DMS79 treated with DMSO at 0.1 percent for 48 hours (cell line): ENCODE results near the gene REEP5.
A peak's percentile ranks its signal among the peaks of the same experiment; 100 is the strongest.
"Not testable (repeated sequence)": the region's sequence is repeated elsewhere in the genome, so short reads cannot be mapped to it uniquely, and the experiment has no call there.

Source experiments
- DNase-seq: peaks from one replicate; lab custom pipeline; 2025; lab: John Stamatoyannopoulos, UW

Gene REEP5

GRCh38 chr5:112933105-112933504 lies 11.1 kb upstream of the REEP5 start:
- DNase-seq = no peak

GRCh38 chr5:112931473-112931872 lies 9.4 kb upstream of the REEP5 start:
- DNase-seq = no peak

GRCh38 chr5:112930082-112930344 lies 8.0 kb upstream of the REEP5 start:
- no peak for DNase-seq

DNA sequence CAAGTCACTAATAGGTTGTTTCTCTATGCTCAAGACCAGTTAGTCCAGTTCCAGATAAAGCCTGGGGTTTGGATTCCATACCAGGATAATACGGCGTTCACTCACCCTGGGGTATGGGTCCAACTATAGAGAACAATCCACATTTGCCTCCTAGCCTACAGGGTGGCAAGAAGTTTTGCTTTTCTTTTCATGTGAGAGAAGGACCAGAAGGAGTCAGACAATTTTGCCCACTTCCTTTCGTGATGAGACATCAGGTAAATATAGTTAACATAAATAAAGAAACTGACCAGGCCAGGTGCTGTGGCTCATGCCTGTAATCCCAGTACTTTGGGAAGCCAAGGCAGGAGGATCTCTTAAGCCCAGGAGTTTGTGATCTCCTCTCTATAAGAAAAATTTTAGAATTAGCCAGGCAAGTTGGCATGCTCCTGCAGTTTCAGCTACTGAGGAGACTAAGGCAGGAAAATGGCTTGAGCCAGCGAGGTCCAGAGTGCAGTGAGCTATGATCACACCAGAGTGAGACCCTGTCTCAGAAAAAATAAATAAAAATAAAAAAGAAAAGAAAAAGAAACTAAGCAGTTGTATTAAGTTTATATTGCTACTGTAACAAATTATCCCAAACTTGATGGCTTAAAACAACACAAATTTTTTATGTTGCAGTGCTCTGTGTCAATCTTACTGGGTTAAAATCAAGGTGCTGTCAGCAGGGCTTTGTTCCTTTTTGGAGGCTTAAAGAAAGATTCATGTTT lies 7.5 kb upstream of the REEP5 start:
- DNase-seq = no peak

- DNase-seq = no peak
Observed at GRCh38 chr5:112923988-112924387, 2.0 kb upstream of the REEP5 start.

DNA sequence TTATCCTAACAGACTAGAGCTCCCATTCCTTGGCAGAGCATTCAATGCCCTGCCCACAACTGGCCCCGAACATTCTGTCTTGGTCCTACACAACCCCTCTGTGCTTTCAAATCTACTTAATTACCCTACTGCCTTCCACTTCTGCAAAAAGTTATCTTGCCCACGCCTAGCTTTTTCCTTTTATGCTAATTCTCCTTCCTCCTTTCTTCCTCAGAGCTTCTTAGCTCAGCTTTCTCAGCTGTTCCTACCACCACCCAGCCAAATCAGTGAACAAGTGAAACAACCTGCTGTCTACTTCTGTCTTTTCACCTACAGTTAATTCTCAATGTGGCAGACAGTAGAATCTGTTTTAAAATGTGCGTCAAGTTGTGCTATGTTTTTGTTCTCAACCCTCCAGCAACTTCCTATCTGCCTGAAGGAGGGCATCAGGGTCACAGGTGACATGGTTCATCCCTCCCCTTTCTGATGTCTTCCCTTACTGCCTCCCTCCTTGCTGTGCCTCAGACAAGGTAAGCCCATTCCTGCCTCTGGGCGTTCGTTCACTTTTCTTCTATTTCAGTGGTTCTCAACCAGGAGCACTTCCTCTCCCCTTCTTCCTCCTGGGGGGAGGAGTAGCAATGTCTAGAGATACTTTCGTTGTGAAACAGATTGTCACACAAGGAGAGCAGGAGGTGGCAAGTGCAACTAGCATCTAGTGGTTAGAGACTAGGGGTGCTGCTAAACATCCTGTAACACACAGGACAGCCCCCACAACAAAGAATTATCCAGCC lies 1.3 kb upstream of the REEP5 start:
- DNase-seq = no peak

DNA sequence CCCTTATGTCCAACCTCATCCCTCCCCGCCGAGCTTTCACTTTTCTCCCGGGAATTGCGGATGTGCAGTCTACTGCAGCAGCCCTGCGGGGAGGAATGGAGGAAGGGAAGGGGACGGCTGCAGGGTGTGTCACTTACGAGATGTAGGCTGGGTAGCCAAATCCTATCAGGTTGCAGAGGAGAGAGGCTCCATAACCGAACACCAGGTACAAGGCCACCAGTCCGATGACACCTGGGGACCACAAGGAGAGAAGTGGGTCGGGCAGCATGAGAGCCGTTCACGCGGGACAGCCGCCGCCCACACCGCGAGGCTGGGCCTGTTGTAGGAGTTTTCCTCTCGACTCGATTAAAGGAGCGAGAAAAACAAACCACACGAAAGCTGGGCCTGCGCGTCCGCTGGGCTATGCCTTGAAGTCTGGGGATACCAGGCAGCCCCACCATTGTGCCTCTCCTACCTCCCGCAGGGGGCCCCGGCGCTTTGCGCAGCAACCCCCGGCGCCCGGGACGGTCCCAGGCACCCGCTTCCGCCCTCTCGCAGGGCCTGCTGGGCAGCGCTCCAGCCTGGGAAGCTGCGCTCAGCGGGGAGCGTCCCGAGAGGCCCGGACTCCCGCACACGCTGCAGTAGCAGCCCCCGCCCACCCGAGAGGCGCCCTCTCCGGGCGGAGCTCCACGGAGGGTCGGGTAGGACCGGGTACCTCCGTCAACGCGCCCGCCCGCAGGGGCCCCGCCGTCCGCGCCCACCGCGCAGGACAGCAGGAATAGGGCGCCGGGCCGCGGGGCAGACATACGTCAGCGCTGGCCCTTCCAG lies 798 bp downstream of the REEP5 start:
- DNase-seq = peak; percentile 39

- no peak for DNase-seq
Observed at GRCh38 chr5:112919972-112920371, 2.1 kb downstream of the REEP5 start.

GRCh38 chr5:112918679-112919078 lies 3.3 kb downstream of the REEP5 start:
- DNase-seq = peak; percentile 61

- DNase-seq = peak; percentile 35
Observed at GRCh38 chr5:112918136-112918535, 3.9 kb downstream of the REEP5 start.

DNA sequence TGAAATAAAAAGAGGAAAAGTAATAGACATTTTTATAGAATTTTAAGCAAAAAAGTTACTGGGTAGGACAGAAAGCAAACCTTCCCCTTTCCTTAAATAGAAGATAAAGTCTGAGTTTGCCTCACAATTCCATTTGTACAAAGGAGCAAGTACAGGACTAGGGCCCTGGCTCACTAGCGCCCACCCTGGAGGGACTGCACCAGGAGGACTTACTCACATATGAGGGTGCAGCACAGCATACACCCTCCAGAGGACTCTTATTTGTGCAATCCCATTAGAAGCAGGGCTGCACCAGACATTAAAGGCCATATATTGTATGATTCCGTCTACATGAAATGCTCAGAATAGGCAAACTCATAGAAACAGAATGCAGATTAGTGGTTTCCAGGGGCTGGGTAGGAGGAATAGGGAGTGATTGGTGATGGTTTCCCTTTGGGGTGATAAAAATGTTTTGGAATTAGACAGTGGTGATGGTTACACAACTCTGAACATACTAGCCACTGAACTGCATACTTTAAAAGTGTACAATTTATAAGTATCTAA lies 4.5 kb downstream of the REEP5 start:
- DNase-seq = no peak

- DNase-seq = no peak
Observed at GRCh38 chr5:112915831-112916230, 6.2 kb downstream of the REEP5 start.

- DNase-seq = no peak
Observed at GRCh38 chr5:112914584-112914983, 7.4 kb downstream of the REEP5 start.

- DNase-seq = no peak
Observed at GRCh38 chr5:112910529-112910928, 11.5 kb downstream of the REEP5 start.

DNA sequence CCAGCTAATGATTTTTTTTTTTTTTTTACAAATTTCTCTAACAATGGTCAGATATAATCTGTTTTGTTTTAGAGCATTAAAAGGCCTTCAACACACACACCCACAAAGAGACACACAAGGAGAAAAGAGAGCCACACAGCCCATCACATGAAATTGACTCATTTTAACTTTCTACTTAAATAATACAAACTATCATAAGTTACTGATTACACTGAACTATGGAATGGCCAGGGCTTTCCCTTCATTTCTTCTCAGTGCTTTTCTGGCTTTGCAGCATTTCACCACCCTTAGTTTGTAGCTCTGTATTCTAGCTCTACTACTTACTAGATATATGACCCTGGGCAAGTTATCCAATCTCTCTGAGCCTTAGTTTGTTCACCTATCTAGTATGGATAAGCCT lies 13.2 kb downstream of the REEP5 start:
- no peak for DNase-seq

- no peak for DNase-seq
Observed at GRCh38 chr5:112907166-112907631, 14.8 kb downstream of the REEP5 start.

DNA sequence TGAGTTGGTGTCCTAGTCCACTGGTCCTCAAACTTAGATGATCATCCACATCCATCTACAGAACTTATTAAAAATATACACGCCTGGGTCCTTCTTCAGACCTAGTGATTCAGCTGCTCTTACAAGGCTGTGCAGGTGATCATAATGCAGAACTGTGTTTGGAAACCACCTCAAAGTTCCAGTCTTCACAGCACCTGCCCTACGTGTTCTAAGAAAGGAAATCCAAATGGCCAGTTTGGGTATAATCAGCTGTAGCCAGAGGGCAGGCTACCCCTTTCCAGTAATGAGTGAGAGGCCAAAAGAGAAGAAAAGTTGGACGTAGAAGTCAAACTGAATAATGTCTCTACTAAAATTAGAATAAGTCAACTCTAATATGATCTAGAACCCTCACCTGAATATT lies 15.4 kb downstream of the REEP5 start:
- no peak for DNase-seq

GRCh38 chr5:112904996-112905395 lies 17.0 kb downstream of the REEP5 start:
- DNase-seq = not testable (repeated sequence)

DNA sequence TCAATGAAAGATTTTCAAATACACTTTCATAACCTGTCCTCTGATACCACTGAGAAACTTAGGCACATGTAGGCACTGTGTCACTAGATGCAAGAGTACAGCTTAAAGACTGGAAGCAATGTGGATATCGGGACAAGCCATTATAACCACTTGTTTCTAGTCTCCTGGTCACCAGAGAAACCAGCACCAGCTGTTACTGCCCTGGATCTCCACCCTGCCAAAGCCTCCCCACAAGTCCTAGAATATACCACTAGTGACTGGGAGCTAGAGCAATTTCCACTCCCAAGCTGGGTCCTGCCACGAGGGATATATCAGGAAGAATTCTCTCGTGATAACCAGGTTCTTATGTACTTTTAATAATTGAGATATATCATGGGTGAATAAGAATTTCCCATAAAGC lies 19.5 kb downstream of the REEP5 start:
- DNase-seq = no peak

GRCh38 chr5:112895682-112896081 lies 26.3 kb downstream of the REEP5 start:
- DNase-seq = no peak

GRCh38 chr5:112892776-112893175 lies 29.3 kb downstream of the REEP5 start:
- no peak for DNase-seq

DNA sequence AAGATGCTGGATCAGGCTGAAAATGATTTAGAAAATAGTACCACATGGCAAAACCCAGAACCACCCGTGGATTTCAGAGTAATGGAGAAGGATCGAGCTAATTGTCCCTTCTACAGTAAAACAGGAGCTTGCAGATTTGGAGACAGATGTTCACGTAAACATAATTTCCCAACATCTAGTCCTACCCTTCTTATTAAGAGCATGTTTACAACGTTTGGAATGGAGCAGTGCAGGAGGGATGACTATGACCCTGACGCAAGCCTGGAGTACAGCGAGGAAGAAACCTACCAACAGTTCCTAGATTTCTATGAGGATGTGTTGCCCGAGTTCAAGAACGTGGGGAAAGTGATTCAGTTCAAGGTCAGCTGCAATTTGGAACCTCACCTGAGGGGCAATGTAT lies 30.0 kb downstream of the REEP5 start:
- not testable (repeated sequence) for DNase-seq

DNA sequence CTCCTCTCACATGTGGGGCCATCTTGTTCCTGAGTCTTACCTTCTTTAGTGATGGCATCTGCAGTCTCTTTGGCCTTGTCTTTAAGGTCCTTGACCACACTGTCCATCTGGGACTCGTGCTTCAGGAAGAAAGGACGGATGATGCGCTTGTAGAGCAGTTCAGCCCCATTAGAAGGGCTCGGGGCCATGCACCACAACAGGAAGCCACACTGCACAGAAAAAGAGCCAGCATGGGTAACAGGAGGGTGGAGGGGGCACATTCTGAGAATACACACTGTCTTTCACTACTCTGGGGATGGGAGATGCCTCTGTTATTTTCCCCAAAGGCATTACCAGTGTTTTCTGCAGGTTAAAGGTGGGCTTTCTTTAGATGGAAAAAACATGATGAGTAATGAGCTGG lies 35.1 kb downstream of the REEP5 start:
- no peak for DNase-seq
